Spleen (tissue), 7 donors: ENCODE data around the gene GABARAP.
A peak's percentile ranks its signal among the peaks of the same experiment; 100 is the strongest.

Experiments used
- CTCF ChIP-seq, 11 experiments: fragments of 200-600 bp in 7 of 11; fragments of 450-650 bp in 4 of 11; sonication (generic) in 4 of 11; IDR thresholded peaks in 8 of 11; conservative IDR thresholded peaks in 3 of 11; 1 replicate in 7 of 11; 2 replicates in 4 of 11; pipeline versions ENCODE4 v1.4.0 to v1.8.0; 2016 to 2021; ENCODE audit warnings: antibody characterized with exemption in 11 of 11, inconsistent platforms in 4 of 11, mild to moderate bottlenecking in 1 of 11
- POLR2AphosphoS5 ChIP-seq, 3 donors: sonication (generic); formaldehyde crosslinking; IDR thresholded peaks; one replicate each; pipeline ENCODE4 v1.5.1; 2017; ENCODE audit warnings: antibody characterized with exemption in 3 of 3
- donor health status: DM: no; HTN: no; CAD: no; lungs with moderate emphysema.
- donor health status: DM: no; HTN: no; CAD: no.
- donor health status: DM: no; HTN: no; CAD: no.

- TF ChIP-seq POLR2AphosphoS5 (IDR thresholded peaks at IDR 0.05), result peak in 1 of 3 donors; percentile 3
- no peak for TF ChIP-seq CTCF (IDR thresholded peaks at IDR 0.05 in 8 of 11, conservative IDR thresholded peaks at IDR 0.05 in 3 of 11)
These were observed 8.7 kb upstream of the GABARAP start for GRCh38 chr17:7250695-7251627.
